Activated CD4-positive, alpha-beta T cell treated with anti-CD3 and anti-CD28 coated beads for 4 hours (primary cell): ENCODE data around the gene DNAAF8.

ENCODE experiments used
- DNase-seq, 2 donors: peaks; one replicate each; pipeline ENCODE4 v3.0.0-alpha.2; 2020

The DNAAF8 gene

GRCh38 chr16:4734063-4734729 is at the start of gene DNAAF8, which contains the start of gene ANKS3:
Gene DNAAF8, plus strand, starts transcription at chr16:4734537. Its CDS starts 1,978 bp downstream, at chr16:4736515.
Gene ANKS3, minus strand, starts transcription at chr16:4734271. Its CDS starts 4,122 bp downstream, at chr16:4730149.
- peak; percentile 71 to 77 for DNase-seq

DNA sequence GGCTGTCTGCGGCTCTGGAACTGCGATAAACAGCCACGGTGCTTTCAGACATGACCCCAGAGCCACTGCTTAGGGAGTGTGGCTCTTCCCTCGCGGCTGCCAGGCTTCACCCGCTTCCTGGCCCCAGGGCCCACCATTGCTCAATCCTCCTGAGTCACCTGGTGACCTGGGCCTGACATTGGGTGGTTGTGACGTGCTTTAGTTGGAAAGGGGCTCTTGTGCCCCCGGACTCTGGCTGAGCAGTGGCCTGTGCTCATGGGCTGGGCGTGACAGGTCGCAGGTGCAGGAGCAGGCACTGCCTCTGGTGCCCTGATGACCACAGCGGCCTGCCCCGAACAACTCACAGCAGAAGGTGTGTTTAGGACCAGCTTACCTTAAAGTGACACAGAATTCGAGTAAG is 49.6 kb upstream of the DNAAF8 start:
- no peak for DNase-seq

- no peak for DNase-seq
These were observed 49.0 kb upstream of the DNAAF8 start for GRCh38 chr16:4685292-4685691.

DNA sequence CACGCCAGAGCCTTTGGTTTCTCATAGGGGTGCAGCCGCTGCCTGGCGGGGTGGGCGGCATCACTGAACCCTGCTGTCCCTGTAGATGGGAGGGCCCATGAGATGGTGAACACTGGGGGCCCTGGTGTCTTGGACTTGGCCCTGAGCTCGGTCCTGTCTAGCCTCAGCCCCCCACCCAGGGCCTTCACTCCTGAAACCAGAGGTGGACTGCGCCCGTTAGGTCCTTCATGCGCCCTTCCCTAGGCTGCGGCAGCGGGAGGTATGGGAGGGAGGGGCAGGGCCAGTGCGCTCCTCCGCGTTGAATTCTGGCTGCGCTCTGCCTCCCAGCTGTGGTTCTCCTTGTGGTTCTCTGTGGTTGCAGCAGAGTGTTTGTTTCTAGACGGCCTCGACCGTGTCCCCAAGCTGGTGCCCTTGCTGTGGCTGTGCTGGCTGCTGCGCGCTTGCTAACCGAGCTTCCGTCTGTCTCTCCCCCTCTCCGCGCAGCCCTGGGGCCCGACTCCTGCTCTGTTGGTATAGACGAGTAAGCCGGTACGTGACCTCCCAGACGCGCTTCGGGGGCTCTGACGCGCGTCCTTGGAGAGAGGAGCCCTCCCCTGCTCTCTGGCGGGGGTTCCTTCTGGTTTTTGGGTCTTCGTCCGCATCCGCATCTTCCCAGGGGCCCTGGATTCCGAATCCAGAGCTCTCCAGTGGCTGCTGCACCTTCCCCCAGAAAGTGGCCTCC is 48.4 kb upstream of the DNAAF8 start:
- no peak for DNase-seq

DNA sequence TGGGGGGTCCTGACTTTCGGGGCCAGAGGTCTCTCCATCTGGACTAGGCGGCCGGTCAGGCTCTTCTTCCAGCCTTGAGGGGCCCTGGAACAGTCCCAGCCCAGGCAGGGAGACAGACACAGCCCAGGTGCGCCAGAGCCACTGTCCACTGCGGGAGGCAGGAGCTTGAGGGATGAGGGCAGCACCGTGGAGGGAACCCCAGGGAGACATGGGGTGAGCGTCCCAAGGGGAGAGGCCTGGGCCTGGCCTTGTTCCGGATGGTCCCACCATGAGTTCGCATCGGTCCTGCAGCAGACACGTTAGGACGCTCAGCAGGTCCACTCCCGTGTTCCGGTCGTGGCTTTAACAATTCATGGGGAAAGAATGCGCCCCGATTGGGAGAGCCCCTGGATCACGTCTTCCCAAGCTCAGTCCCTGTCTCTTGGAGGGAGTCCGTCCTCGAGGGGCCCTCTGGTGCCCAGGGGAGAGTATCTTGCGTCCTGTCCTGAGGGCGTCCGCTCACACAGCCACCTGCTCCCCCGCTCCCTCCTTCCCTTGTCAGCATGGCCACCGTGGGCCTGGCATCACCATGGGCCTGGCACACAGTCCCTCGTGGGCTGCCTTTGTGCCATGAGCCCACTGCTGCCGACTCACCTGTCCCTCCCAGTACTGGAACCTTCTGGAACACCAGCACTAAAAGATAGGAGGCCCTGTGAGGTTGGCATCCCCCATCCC is 47.7 kb upstream of the DNAAF8 start:
- no peak for DNase-seq

DNA sequence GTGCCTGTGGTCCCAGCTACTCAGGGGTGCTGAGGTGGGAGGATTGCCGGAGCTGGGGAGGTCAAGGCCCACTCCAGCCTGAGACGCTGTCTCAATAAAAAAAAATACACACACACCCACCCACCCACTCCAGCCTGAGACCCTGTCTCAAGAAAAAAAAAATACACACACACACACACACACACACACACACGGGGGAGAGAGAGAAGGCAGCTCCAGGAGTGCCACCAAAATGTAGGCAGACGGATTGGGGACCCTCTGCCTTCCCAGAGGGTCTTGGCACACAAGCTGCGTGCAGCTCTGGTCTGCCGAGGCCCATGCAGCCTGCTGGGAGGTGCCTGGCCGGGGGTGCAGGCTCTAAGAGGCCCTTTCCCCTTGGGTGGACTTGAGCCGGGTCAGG is 46.9 kb upstream of the DNAAF8 start:
- DNase-seq = no peak

GRCh38 chr16:4687946-4688673 is 46.2 kb upstream of the DNAAF8 start:
- DNase-seq = no peak

DNA sequence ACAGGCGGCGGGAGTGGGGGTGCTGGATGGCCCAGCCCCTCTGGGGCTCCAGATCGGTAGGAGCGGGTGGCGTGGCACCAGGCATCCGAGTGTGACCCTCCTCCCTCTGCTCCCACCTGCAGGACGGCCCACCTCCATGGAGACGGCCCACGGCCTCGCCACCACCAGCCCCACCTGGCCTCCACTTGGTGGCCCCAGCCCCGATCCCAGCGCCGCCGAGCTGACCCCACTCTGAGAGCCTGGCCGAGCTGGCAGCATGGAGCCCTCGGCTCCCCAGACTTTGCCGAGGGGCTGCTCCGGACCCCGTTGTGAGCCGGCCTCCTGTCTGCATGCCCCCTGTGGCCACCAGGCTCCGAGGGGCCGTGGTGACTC is 45.7 kb upstream of the DNAAF8 start:
- DNase-seq = no peak

GRCh38 chr16:4689091-4689671 is 45.2 kb upstream of the DNAAF8 start:
- no peak for DNase-seq

GRCh38 chr16:4689864-4690704 is 44.3 kb upstream of the DNAAF8 start:
- DNase-seq = no peak

DNA sequence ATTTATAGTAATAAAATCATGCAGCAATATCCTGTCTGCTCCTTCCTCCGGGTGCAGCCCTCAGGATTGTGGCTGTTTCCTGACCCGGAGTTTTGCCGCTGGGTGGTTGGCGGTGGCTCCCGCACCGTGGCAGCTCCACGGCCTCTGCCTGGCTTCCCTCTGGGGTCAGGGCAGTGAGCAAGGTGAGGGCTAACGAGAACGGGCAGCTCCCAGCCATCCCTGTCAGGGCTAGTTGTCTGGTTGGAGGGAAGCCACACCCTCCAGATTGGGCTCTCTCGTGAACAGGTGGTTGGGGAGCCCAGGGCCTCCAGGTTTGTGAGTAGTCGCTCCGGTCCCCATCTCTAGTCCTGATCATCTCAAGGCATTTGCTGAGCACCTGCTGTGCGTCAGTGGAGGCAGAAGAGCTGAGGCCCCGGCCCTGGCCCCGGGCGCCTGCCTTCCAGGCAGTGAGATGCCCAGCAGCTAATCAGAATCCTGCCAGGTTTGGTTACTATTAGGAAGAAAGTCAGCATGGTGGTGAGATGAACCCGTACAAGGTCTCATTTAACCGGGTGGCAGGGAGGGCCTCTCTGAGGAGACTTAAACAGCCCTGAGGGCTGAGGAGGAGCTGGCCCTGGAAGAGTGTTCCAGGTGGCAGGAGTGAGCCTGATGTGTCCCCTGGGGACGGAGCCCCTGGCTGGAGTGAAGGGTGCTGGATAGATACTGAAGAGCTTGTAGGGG is 43.2 kb upstream of the DNAAF8 start:
- no peak for DNase-seq

DNA sequence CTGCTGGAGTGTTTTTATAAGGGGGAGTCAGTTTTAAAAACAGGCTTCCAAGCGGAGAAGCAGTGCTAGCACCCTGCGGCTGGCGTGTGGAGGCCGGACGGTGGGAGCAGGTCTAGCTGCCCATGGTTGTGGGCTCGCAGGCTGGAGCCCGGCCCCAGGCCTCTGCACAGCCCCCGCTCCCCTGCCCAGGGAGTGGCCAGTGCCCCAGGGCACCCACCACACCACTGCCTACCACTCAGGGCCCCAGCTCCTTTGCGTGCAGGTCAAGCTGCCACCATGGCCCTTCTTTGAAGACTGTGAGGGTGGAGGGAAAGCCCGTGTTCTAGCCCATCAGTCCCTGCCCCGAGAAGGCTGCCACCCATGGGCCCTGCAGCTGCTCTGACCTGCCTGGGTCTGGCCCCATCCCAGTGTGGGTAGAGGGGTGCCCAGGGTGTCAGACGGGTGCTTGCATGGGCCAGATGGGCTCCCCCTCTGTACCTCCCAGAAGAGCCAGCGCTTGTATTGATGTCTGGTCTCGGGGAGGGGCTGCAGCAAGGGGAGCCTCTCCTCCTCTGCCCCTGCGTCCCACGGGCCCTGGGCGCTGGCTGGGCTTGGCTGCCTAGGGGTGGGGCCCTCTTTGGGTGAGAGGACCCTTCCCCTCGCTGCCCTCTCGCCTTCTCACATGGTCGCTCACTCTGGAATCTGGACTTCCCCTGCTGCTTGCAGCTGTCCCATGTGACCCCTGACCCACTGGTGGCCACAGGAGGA is 42.5 kb upstream of the DNAAF8 start:
- no peak for DNase-seq

DNA sequence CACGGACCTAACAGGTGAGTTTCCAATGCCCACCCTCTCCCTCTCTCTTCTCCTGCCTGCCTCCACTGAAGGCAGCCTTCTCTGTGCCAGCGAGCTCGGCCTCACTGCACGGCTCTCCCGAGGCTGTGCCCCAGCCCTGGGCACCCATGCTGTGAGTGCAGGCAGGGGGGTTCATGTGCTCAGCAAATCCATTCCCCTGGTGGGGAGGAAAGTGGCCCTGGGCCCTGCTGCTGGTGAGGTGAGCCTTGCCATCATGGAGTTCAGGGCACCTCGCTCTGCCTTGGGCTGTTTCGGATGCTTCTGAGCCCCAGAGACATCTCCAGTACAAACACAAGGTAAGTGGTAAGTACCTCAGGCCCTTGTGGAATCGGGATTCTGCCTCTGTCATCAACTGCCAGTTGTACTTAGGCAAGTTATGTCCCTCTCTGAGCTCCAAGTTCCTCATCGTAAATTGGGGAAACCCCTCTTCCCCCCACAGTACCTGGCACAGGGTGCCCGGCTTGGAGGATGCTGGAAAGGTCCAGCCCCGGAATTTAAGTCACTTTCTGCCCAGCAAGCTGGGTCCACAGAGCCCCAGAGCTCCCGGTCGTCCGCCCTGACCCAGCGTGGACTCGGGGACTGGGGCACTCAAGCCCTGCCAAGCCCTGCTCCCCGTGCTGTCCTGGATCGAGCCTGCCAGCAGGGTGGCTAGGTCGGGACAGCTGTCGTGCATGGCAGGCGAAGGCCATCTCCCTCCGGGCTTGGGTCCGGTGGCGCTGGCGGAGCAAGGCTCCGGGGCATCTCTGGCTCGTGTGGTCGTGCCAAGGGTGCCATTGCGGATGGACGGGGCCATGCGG is 41.7 kb upstream of the DNAAF8 start:
- DNase-seq = no peak

GRCh38 chr16:4693296-4693955 is 40.9 kb upstream of the DNAAF8 start, which contains the start of gene NUDT16L1:
Gene NUDT16L1, plus strand, starts transcription at chr16:4693562. Its CDS starts 165 bp downstream, at chr16:4693727.
- peak; percentile 96 to 97 for DNase-seq

DNA sequence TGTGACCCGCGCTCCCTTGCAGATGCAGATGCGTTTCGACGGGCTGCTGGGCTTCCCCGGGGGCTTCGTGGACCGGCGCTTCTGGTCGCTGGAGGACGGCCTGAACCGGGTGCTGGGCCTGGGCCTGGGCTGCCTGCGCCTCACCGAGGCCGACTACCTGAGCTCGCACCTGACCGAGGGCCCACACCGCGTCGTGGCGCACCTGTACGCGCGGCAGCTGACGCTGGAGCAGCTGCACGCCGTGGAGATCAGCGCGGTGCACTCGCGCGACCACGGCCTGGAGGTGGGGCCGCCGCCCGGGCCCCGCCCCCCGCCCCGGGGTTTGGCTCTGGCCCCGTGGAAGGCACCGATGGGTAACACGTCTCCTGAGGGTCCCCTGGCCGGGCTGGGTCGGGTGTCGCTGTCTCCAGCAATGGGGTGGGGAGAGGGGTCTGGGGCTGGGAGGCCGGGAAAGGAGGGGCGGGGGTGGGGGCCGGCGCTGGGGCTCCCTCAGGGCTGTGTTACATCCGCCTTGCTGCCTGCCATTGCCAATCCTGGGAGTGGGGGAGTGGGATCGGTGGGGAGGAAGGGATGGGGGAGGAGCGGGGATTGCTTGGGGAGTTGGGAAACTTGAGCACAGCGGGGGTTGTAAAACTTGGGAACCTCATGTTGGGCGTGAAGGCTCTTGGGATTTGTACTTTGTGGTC is 40.2 kb upstream of the DNAAF8 start:
- peak; percentile 48 to 50 for DNase-seq

DNA sequence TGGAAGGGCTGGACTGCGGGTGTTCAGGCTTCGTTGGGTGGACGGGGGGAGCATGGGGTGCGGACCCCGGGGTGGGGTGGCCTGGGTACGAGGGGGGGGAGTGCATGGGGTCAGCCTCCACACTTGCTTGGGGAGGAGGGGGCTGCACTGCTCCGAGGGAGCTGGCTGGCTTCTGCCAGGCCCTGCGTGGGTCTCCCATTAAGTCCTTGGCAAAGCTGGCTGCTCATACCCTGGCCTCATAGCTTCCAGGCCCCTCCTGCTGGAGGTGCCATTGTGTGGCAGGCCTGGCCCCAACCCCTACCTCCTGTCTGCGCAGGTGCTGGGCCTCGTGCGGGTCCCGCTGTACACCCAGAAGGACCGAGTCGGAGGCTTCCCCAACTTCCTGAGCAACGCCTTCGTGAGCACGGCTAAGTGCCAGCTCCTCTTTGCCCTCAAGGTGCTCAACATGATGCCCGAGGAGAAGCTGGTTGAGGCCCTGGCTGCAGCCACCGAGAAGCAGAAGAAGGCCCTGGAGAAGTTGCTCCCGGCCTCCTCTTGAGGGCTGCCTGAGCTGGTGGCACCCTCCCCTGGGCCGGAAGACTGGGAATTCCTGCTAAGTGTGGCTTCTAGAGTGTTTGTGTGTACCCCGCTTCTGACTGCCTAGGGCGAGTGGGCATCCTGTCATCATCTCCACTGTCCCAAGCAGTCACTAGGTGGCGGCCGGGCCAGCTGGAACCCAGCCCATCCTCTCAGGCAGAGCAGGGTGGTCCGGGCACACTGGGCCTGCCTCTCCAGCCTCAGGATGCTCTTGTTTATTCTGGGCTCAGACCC is 39.5 kb upstream of the DNAAF8 start:
- DNase-seq = no peak

- no peak for DNase-seq
These were observed 38.7 kb upstream of the DNAAF8 start for GRCh38 chr16:4695473-4696171.
